HepG2 (cell line): ENCODE measurements around the gene DDX31. TPM values are rescaled to one million over a fixed set of nuclear protein-coding genes. Genes with fewer than 3 reads are reported as not detected.

Experiments used
- ATAC-seq: fragments of 200-7000 bp; cut with Tn5 transposase; 3 replicates; pipeline ENCODE4 v1.9.1; 2020; ENCODE audit warnings: mild to moderate bottlenecking, moderate library complexity
- BruUV-seq: library from RNA; stranded (reverse); fragments of 400-500 nt; replicated peaks from 2 replicates; lab custom pipeline; 2021; lab: Mats Ljungman, UMichigan
- CTCF ChIA-PET: fragments of 300-600 bp; formaldehyde crosslinking; extraction: SDS; loops from one replicate; lab custom pipeline; 2021; ENCODE audit warnings: low total read pairs, inconsistent platforms, low intra/inter-chr PET ratio; lab: Yijun Ruan, JAX
- POLR2A ChIA-PET: fragments of 350-600 bp; sonication (Branson Sonifier 250); formaldehyde crosslinking; loops from one replicate; lab custom pipeline; 2020; ENCODE audit warnings: antibody characterized with exemption, inconsistent platforms; lab: Yijun Ruan, JAX
- DNase-seq: peaks from one replicate; pipeline ENCODE4 v3.0.0-alpha.2; 2015; ENCODE audit warnings: low spot score
- FAIRE-seq: peaks from 3 replicates; lab custom pipeline; 2011; peaks lifted over from hg19 to GRCh38; lab: Jason Lieb, UNC
- H2AFZ ChIP-seq: one replicate; pipeline ENCODE4 v1.6.1; 2011; ENCODE audit warnings: low read length, inconsistent platforms
- H3K27ac ChIP-seq: fragments of 300-600 bp; 3 replicates; pipeline ENCODE4 v1.8.0; 2011; ENCODE audit warnings: mixed run types, mild to moderate bottlenecking, mixed read lengths, low read length, inconsistent platforms; ENCODE audit not compliant: insufficient read depth; ENCODE audit errors: extremely low read length
- H3K27me3 ChIP-seq, 2 experiments: fragments of 200-600 bp in 1 of 2; 2 replicates in 1 of 2; 3 replicates in 1 of 2; pipeline versions ENCODE4 v1.6.0 to v1.8.0; 2011; ENCODE audit warnings: low read length in 2 of 2, mild to moderate bottlenecking in 2 of 2, moderate library complexity in 2 of 2, inconsistent platforms in 1 of 2; ENCODE audit not compliant: insufficient read depth in 2 of 2, control insufficient read depth in 1 of 2
- H3K36me3 ChIP-seq, 2 experiments: fragments of 200-600 bp in 1 of 2; replicated peaks in 1 of 2; 2 replicates in 1 of 2; 3 replicates in 1 of 2; pipeline versions ENCODE4 v1.5.1 to v1.8.0; 2011; ENCODE audit warnings: low read length in 2 of 2, inconsistent platforms in 1 of 2; ENCODE audit not compliant: insufficient read depth in 2 of 2, control insufficient read depth in 1 of 2
- H3K4me1 ChIP-seq: 2 replicates; pipeline ENCODE4 v1.5.1; 2012; ENCODE audit warnings: low read length, inconsistent platforms; ENCODE audit not compliant: insufficient read depth
- H3K4me2 ChIP-seq: 2 replicates; pipeline ENCODE4 v1.6.0; 2011; ENCODE audit warnings: low read depth, low read length, inconsistent platforms
- H3K4me3 ChIP-seq, 3 experiments: fragments of 200-600 bp in 1 of 3; sonication (generic), shearing (Covaris generic) in 1 of 3; replicated peaks in 1 of 3; 2 replicates each; pipeline ENCODE4 v1.5.1; 2011 to 2016; ENCODE audit warnings: low read length in 3 of 3, inconsistent platforms in 2 of 3, low read depth in 2 of 3, mild to moderate bottlenecking in 2 of 3, control low read depth in 1 of 3, mixed read lengths in 1 of 3; ENCODE audit not compliant: insufficient read depth in 1 of 3
- H3K79me2 ChIP-seq: one replicate; pipeline ENCODE4 v1.6.1; 2011; ENCODE audit warnings: low read length, inconsistent platforms; ENCODE audit not compliant: insufficient read depth
- H3K9ac ChIP-seq: 2 replicates; pipeline ENCODE4 v1.6.0; 2011; ENCODE audit warnings: mild to moderate bottlenecking, low read depth, low read length, inconsistent platforms; ENCODE audit not compliant: insufficient read depth
- H3K9me3 ChIP-seq: 2 replicates; pipeline ENCODE4 v1.5.1; 2012; ENCODE audit warnings: mild to moderate bottlenecking, low read length
- H4K20me1 ChIP-seq: 2 replicates; pipeline ENCODE4 v1.6.0; 2011; ENCODE audit warnings: inconsistent platforms, mild to moderate bottlenecking, low read length, moderate library complexity; ENCODE audit not compliant: insufficient read depth
- FOXO1 ChIP-seq: sonication (generic); formaldehyde crosslinking; IDR thresholded peaks from 2 replicates; pipeline ENCODE4 v1.4.0; 2020; ENCODE audit warnings: missing genetic modification reagents
- GABPB1 ChIP-seq: IDR thresholded peaks from 2 replicates; pipeline ENCODE4 v1.6.1; 2016; ENCODE audit warnings: mild to moderate bottlenecking, missing genetic modification reagents, moderate library complexity, missing compliant biosample characterization
- KDM1A ChIP-seq: IDR thresholded peaks from 2 replicates; pipeline ENCODE4 v1.6.1; 2016; ENCODE audit warnings: missing compliant biosample characterization
- NFIB ChIP-seq: sonication (generic); formaldehyde crosslinking; IDR thresholded peaks from 2 replicates; pipeline ENCODE4 v1.9.0; 2021; ENCODE audit warnings: missing genetic modification reagents, mild to moderate bottlenecking, borderline replicate concordance
- PHF5A ChIP-seq: IDR thresholded peaks from one replicate; pipeline ENCODE4 v1.6.1; 2018; ENCODE audit warnings: low read depth, missing genetic modification reagents; ENCODE audit not compliant: unreplicated experiment
- TAF15 ChIP-seq: fragments of 200-400 bp; formaldehyde crosslinking; IDR thresholded peaks from one replicate; pipeline ENCODE4 v1.6.1; 2018; ENCODE audit warnings: mild to moderate bottlenecking, low read depth, low read length; ENCODE audit not compliant: poor library complexity, severe bottlenecking
- TCF7 ChIP-seq: sonication (generic); IDR thresholded peaks from 2 replicates; pipeline ENCODE4 v1.6.1; 2016; ENCODE audit warnings: antibody characterized with exemption, low read depth
- TRIM24 ChIP-seq: sonication (generic); formaldehyde crosslinking; IDR thresholded peaks from 2 replicates; pipeline ENCODE4 v1.8.0; 2022; ENCODE audit warnings: mild to moderate bottlenecking, missing genetic modification reagents
- ZKSCAN5 ChIP-seq: sonication (generic); formaldehyde crosslinking; IDR thresholded peaks from 2 replicates; pipeline ENCODE4 v1.5.1; 2020; ENCODE audit warnings: mild to moderate bottlenecking, missing genetic modification reagents
- ZNF3 ChIP-seq: IDR thresholded peaks from 2 replicates; pipeline ENCODE4 v1.7.0; 2017; ENCODE audit warnings: inconsistent platforms
- ZNF367 ChIP-seq: sonication (generic); formaldehyde crosslinking; IDR thresholded peaks from 2 replicates; pipeline ENCODE4 v1.4.0; 2020; ENCODE audit warnings: missing genetic modification reagents, borderline replicate concordance
- ZNF431 ChIP-seq: sonication (generic); formaldehyde crosslinking; IDR thresholded peaks from 2 replicates; pipeline ENCODE4 v1.9.0; 2022; ENCODE audit warnings: missing genetic modification reagents, low read depth, mild to moderate bottlenecking, borderline replicate concordance
- ZNF615 ChIP-seq: sonication (generic); formaldehyde crosslinking; IDR thresholded peaks from 2 replicates; pipeline ENCODE4 v1.5.0; 2020; ENCODE audit warnings: mild to moderate bottlenecking, missing genetic modification reagents, borderline replicate concordance
- ZNF782 ChIP-seq: sonication (generic); formaldehyde crosslinking; IDR thresholded peaks from 2 replicates; pipeline ENCODE4 v1.4.0; 2020; ENCODE audit warnings: missing genetic modification reagents, mild to moderate bottlenecking, borderline replicate concordance
- ZNF841 ChIP-seq: sonication (generic); formaldehyde crosslinking; IDR thresholded peaks from 2 replicates; pipeline ENCODE4 v1.8.1; 2023; ENCODE audit warnings: missing genetic modification reagents, borderline replicate concordance
- WGBS: methylation state at CpG from one replicate; pipeline ENCODE4 v1.1.6; 2017; ENCODE audit warnings: low lambda C conversion rate; 5-methylcytosine and 5-hydroxymethylcytosine counted together
- in situ Hi-C: cut with HindIII; loops from 2 replicates; pipeline ENCODE4 v1.10.0; 2017; ENCODE audit warnings: low pct_unique_long_range_greater_than_20kb; ENCODE audit not compliant: extremely low pct_ligation_motif_present
- intact Hi-C: fragments of 100-400 bp; cut with micrococcal nuclease; formaldehyde crosslinking; loops from one replicate; pipeline ENCODE4 v1.10.0; 2022; ENCODE audit not compliant: unreplicated experiment
- polyA plus RNA-seq, 8 experiments: library from polyadenylated mRNA; depleted of rRNA in 3 of 8; stranded (reverse) in 7 of 8; unstranded in 1 of 8; fragments of >200 nt; fragmentation: Illumina TruSeq in 4 of 8; extraction: Trizol in 4 of 8; gene quantifications; 2 replicates each; pipeline versions ENCODE4 v1.2.1 to v1.2.3, GENCODE V29; 2011 to 2016; ENCODE audit warnings: low read depth in 4 of 8, missing spikeins in 1 of 8, mixed read lengths in 1 of 8; ENCODE audit not compliant: insufficient read depth in 1 of 8
- total RNA-seq, 5 experiments: library from RNA; depleted of rRNA; stranded (reverse); fragments of >200 nt; fragmentation: Illumina TruSeq; extraction: Trizol; gene quantifications; 2 replicates each; pipeline ENCODE4 v1.2.3, GENCODE V29; 2016; ENCODE audit warnings: low read depth in 1 of 5
- TF ChIP-seq, protein P1 (sequence below): sonication (generic); formaldehyde crosslinking; IDR thresholded peaks from 2 replicates; pipeline ENCODE4 v1.4.0; 2020; ENCODE audit warnings: missing genetic modification reagents, mild to moderate bottlenecking, borderline replicate concordance
- TF ChIP-seq, protein P2 (sequence below): sonication (generic); formaldehyde crosslinking; conservative IDR thresholded peaks from 2 replicates; pipeline ENCODE4 v1.4.0; 2020; ENCODE audit warnings: missing genetic modification reagents
- TF ChIP-seq, protein P3 (sequence below): sonication (generic); formaldehyde crosslinking; IDR thresholded peaks from 2 replicates; pipeline ENCODE4 v1.4.0; 2020; ENCODE audit warnings: mild to moderate bottlenecking, low read depth, missing genetic modification reagents

DDX31 gene
- total and polyA plus RNA-seq, 2 of the 13 experiments (the other 11 are each of a cell fraction or from before 2014, with no cell fraction given): 11.4 to 16.3 TPM

DNA sequence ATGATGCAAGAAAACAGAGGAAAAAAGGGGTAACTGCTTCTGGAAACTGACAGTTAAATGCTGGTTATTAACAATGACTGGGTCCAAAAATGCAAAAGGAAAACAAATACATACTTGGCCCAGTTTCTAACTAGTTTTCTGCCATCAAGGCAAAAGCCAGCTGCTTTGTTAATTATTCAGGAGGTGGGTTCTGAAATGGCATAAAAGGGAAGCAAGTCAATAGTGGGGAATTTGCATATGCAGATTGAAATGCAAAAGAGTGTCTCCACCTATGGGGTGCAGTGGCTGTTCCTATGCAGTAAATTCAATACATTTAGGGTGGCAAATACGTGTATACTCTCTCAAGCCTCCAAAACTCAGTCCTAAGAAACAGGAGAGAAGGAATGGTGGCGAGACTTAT lies 54.0 kb downstream of the DDX31 start:
- 97% methylated on average over 2 of the region's 2 CpGs for WGBS
- no peak for FAIRE-seq
- Histone ChIP-seq H3K27me3 (no peaks in the 10 kb centered on the region), H3K9me3 (no peaks in the 10 kb centered on the region), H4K20me1 (no peaks in the 10 kb centered on the region), H3K79me2 (no peaks in the 10 kb centered on the region), H3K4me3 (no peak overlapping the region), H2AFZ (no peak overlapping the region), H3K36me3 (peaks cover 23 to 64% of the 10 kb centered on the region in 2 experiments), H3K4me2 (no peak overlapping the region), H3K9ac (no peak overlapping the region), H3K27ac (no peak overlapping the region), H3K4me1 (no peaks in the 10 kb centered on the region)
- intact Hi-C loops: no loop called here
- DNase-seq: no peak
- no TSS peak for BruUV-seq
- in situ Hi-C loops: no loop called here
- ATAC-seq: no peak
- CTCF ChIA-PET: no interaction called here
- POLR2A ChIA-PET: no interaction called here
- TF ChIP-seq FOXO1 (no peak), TAF15 (no peak), PHF5A (CRISPR knock-in tag) (no peak), ZNF782 (CRISPR knock-in tag) (no peak), KDM1A (CRISPR knock-in tag) (no peak), GABPB1 (CRISPR knock-in tag) (no peak), ZNF367 (CRISPR knock-in tag) (no peak), ZNF3 (CRISPR knock-in tag) (no peak), ZNF431 (CRISPR knock-in tag) (no peak), ZNF841 (no peak), ZNF615 (no peak), NFIB (CRISPR knock-in tag) (no peak), ZKSCAN5 (CRISPR knock-in tag) (no peak), TCF7 (no peak), TRIM24 (CRISPR knock-in tag) (no peak)
- TF ChIP-seq, protein P1, sequence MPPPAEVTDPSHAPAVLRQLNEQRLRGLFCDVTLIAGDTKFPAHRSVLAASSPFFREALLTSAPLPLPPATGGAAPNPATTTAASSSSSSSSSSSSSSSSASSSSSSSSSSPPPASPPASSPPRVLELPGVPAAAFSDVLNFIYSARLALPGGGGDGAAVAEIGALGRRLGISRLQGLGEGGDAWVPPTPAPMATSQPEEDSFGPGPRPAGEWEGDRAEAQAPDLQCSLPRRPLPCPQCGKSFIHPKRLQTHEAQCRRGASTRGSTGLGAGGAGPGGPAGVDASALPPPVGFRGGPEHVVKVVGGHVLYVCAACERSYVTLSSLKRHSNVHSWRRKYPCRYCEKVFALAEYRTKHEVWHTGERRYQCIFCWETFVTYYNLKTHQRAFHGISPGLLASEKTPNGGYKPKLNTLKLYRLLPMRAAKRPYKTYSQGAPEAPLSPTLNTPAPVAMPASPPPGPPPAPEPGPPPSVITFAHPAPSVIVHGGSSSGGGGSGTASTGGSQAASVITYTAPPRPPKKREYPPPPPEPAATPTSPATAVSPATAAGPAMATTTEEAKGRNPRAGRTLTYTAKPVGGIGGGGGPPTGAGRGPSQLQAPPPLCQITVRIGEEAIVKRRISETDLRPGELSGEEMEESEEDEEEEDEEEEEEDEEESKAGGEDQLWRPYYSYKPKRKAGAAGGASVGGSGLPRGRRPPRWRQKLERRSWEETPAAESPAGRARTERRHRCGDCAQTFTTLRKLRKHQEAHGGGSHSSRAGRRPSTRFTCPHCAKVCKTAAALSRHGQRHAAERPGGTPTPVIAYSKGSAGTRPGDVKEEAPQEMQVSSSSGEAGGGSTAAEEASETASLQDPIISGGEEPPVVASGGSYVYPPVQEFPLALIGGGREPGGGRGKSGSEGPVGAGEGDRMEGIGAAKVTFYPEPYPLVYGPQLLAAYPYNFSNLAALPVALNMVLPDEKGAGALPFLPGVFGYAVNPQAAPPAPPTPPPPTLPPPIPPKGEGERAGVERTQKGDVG (CRISPR knock-in tag): no peak
- TF ChIP-seq, protein P2, sequence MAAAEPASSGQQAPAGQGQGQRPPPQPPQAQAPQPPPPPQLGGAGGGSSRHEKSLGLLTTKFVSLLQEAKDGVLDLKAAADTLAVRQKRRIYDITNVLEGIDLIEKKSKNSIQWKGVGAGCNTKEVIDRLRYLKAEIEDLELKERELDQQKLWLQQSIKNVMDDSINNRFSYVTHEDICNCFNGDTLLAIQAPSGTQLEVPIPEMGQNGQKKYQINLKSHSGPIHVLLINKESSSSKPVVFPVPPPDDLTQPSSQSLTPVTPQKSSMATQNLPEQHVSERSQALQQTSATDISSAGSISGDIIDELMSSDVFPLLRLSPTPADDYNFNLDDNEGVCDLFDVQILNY (CRISPR knock-in tag): no peak
- TF ChIP-seq, protein P3, sequence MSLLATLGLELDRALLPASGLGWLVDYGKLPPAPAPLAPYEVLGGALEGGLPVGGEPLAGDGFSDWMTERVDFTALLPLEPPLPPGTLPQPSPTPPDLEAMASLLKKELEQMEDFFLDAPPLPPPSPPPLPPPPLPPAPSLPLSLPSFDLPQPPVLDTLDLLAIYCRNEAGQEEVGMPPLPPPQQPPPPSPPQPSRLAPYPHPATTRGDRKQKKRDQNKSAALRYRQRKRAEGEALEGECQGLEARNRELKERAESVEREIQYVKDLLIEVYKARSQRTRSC (CRISPR knock-in tag): no peak
